Tibial nerve (tissue), 4 donors: ENCODE measurements around the gene OR10V1. TPM values are rescaled to one million over a fixed set of nuclear protein-coding genes. Genes with fewer than 3 reads are reported as not detected.

ENCODE experiments used
- DNase-seq, 2 donors: peaks; one replicate each; pipeline ENCODE4 v3.0.0-alpha.2; 2019; ENCODE audit warnings: low spot score in 2 of 2
- H3K27ac ChIP-seq, 4 donors: fragments of 200-600 bp; sonication (generic) in 3 of 4; one replicate each; pipeline ENCODE4 v1.5.1; 2017 to 2019; ENCODE audit warnings: mild to moderate bottlenecking in 1 of 4
- H3K27me3 ChIP-seq, 2 donors: fragments of 200-600 bp; sonication (generic) in 1 of 2; one replicate each; pipeline versions ENCODE4 v1.5.1 to v1.6.0; 2017 to 2019
- H3K36me3 ChIP-seq, 3 donors: fragments of 200-600 bp; sonication (generic); one replicate each; pipeline ENCODE4 v1.5.1; 2018 to 2019
- H3K4me1 ChIP-seq, 4 donors: fragments of 200-600 bp; sonication (generic) in 3 of 4; one replicate each; pipeline ENCODE4 v1.5.1; 2017 to 2019
- H3K4me3 ChIP-seq, 4 donors: fragments of 200-600 bp; sonication (generic) in 3 of 4; one replicate each; pipeline ENCODE4 v1.5.1; 2017 to 2019; ENCODE audit warnings: mild to moderate bottlenecking in 1 of 4, moderate library complexity in 1 of 4
- H3K9me3 ChIP-seq, 4 donors: fragments of 200-600 bp; sonication (generic) in 3 of 4; one replicate each; pipeline ENCODE4 v1.5.1; 2017 to 2019
- CTCF ChIP-seq, 5 experiments: fragments of 200-600 bp in 3 of 5; fragments of 450-650 bp in 2 of 5; sonication (generic) in 3 of 5; IDR thresholded peaks; one replicate each; pipeline ENCODE4 v1.5.1; 2016 to 2019; ENCODE audit warnings: antibody characterized with exemption in 5 of 5, mild to moderate bottlenecking in 3 of 5, moderate library complexity in 2 of 5
- EP300 ChIP-seq, 2 donors: sonication (generic); formaldehyde crosslinking; IDR thresholded peaks; one replicate each; pipeline ENCODE4 v1.6.1; 2017; ENCODE audit warnings: antibody characterized with exemption in 2 of 2, mild to moderate bottlenecking in 1 of 2
- POLR2A ChIP-seq, 2 donors: fragments of 450-650 bp; IDR thresholded peaks; one replicate each; pipeline ENCODE4 v1.6.1; 2017; ENCODE audit warnings: antibody characterized with exemption in 2 of 2, mild to moderate bottlenecking in 2 of 2, moderate library complexity in 2 of 2
- WGBS, 2 donors: methylation state at CpG; one replicate each; pipeline ENCODE4 v1.1.5; 2018; 5-methylcytosine and 5-hydroxymethylcytosine counted together
- total RNA-seq, 4 donors: library from RNA; depleted of rRNA; stranded (reverse); fragments of >200 nt; gene quantifications; one replicate each; pipeline ENCODE4 v1.1.0, GENCODE V29; 2016

OR10V1 gene
- total RNA-seq, 4 donors from 2014 or later, result not detected

- TF ChIP-seq CTCF (IDR thresholded peaks at IDR 0.05) (peak; percentile 42 to 58 (median 50)), EP300 (IDR thresholded peaks at IDR 0.05) (no peak), POLR2A (IDR thresholded peaks at IDR 0.05) (no peak)
- Histone ChIP-seq H3K4me3 (no peak overlapping the region), H3K4me1 (no peaks in the 10 kb centered on the region), H3K27ac (no peak overlapping the region), H3K27me3 (no peaks in the 10 kb centered on the region), H3K9me3 (peaks cover 0 to 4% (median 2%) of the 10 kb centered on the region in 4 donors), H3K36me3 (no peaks in the 10 kb centered on the region)
- peak in 1 of 2 donors; percentile 47 for DNase-seq
- WGBS, 2 donors, result 32 to 41% methylated on average over 1 of the region's 1 CpG
Observed at GRCh38 chr11:59680287-59681154, 33.1 kb downstream of the OR10V1 start.

- H3K4me3 ChIP-seq, result no peak overlapping the region
- TF ChIP-seq EP300 (IDR thresholded peaks at IDR 0.05) (no peak), POLR2A (IDR thresholded peaks at IDR 0.05) (no peak), CTCF (IDR thresholded peaks at IDR 0.05) (no peak)
Observed at GRCh38 chr11:59679347-59679746, 34.3 kb downstream of the OR10V1 start.

GRCh38 chr11:59678813-59679165 lies 34.9 kb downstream of the OR10V1 start:
- TF ChIP-seq EP300 (IDR thresholded peaks at IDR 0.05) (no peak), CTCF (IDR thresholded peaks at IDR 0.05) (no peak), POLR2A (IDR thresholded peaks at IDR 0.05) (no peak)
- H3K27ac ChIP-seq, result no peak overlapping the region
- H3K27me3 ChIP-seq, result no peaks in the 10 kb centered on the region
- no peak for DNase-seq
- no peaks in the 10 kb centered on the region for H3K4me1 ChIP-seq
- H3K9me3 ChIP-seq, result no peaks in the 10 kb centered on the region
- H3K36me3 ChIP-seq, result no peaks in the 10 kb centered on the region
- 87 to 91% methylated on average over 3 of the region's 3 CpGs for WGBS, 2 donors
- H3K4me3 ChIP-seq, result no peak overlapping the region

More at GRCh38 chr11:59679347-59679746, 34.3 kb downstream of the OR10V1 start:
- H3K27ac ChIP-seq, result no peak overlapping the region
- no peaks in the 10 kb centered on the region for H3K36me3 ChIP-seq
- no peaks in the 10 kb centered on the region for H3K9me3 ChIP-seq
- H3K27me3 ChIP-seq, result no peaks in the 10 kb centered on the region
- no peak for DNase-seq
- H3K4me1 ChIP-seq, result no peaks in the 10 kb centered on the region

- H3K27me3 ChIP-seq, result no peaks in the 10 kb centered on the region
- H3K36me3 ChIP-seq, result no peaks in the 10 kb centered on the region
- 90 to 91% methylated on average over 2 of the region's 2 CpGs for WGBS, 2 donors
- H3K9me3 ChIP-seq, result no peaks in the 10 kb centered on the region
- H3K4me1 ChIP-seq, result no peaks in the 10 kb centered on the region
- no peak overlapping the region for H3K4me3 ChIP-seq
- no peak for DNase-seq
- TF ChIP-seq EP300 (IDR thresholded peaks at IDR 0.05), result no peak
- TF ChIP-seq CTCF (IDR thresholded peaks at IDR 0.05), result no peak
- TF ChIP-seq POLR2A (IDR thresholded peaks at IDR 0.05), result no peak
- H3K27ac ChIP-seq, result no peak overlapping the region
Observed at GRCh38 chr11:59678118-59678812, 35.4 kb downstream of the OR10V1 start.

- no peak for DNase-seq
- TF ChIP-seq EP300 (IDR thresholded peaks at IDR 0.05), result no peak
- no peak for TF ChIP-seq CTCF (IDR thresholded peaks at IDR 0.05)
- TF ChIP-seq POLR2A (IDR thresholded peaks at IDR 0.05), result no peak
- Histone ChIP-seq H3K27me3 (no peaks in the 10 kb centered on the region), H3K4me3 (no peak overlapping the region), H3K27ac (no peak overlapping the region), H3K4me1 (no peaks in the 10 kb centered on the region), H3K9me3 (no peaks in the 10 kb centered on the region), H3K36me3 (no peaks in the 10 kb centered on the region)
- 70 to 75% methylated on average over 8 of the region's 8 CpGs for WGBS, 2 donors
Observed at GRCh38 chr11:59676205-59676604, 37.4 kb downstream of the OR10V1 start.
